IPS-18c (cell line): Measurements from ENCODE around the gene WLS.
"Not testable (repeated sequence)": the region's sequence is repeated elsewhere in the genome, so short reads cannot be mapped to it uniquely, and the experiment has no call there.

Experiments used
- H3K4me3 ChIP-seq: 2 replicates; pipeline ENCODE4 v1.7.0; 2013; ENCODE audit warnings: low read depth, mild to moderate bottlenecking, low read length, moderate library complexity; ENCODE audit not compliant: insufficient read depth
- H3K9me3 ChIP-seq: one replicate; pipeline ENCODE4 v1.6.1; 2013; ENCODE audit warnings: mild to moderate bottlenecking, low read length, moderate library complexity; ENCODE audit not compliant: control insufficient read depth, insufficient read depth

The WLS gene

DNA sequence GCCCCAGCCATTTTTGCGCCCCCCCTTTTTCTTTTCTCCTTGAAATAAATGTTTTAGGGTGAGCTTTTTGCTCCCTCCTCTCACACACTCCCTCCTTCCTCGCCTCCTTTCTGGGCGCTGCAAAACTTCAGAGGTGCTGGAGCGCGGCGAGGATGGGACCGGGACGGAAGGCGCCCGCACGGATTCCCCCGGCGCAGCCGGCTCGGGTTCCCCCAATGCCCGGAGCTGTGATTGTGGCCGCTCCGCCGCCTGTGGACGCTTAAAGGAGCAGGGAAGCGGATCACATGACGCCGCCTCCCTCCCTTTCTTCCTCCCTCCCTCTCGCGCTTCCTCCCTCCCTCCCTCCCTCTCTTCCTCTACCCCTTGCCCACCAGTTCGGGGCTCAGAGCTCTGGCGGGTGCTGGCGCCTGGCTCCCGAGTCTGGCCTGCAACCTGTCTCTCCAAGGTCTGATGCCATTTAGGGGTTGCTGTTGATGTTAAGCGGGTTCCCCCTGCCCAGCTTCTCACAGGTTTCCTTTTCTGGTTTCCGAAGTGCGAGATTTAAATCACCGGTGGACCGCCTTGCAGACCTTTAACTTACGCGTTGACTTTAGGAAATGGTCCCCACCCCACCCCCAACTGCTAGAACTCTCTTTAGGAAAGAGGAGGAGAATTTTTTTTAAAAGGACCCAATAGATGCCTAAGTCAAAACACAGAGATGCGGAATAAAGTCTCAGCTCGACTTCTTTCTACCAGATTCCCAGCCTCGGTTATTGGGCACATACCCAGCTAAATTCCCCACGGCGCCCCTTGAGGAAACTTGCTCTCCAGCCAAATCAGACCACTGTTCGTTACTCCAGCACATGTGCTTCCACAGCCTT is at the start of gene WLS:
TSS of gene WLS (minus strand) at position 235 of the 860 bp plus-strand sequence. CDS start at position 11, 224 bp downstream.
- peak within 1 kb of the TSS; percentile 55 for H3K4me3 ChIP-seq
- H3K9me3 ChIP-seq = no peaks in the 10 kb centered on the region

DNA sequence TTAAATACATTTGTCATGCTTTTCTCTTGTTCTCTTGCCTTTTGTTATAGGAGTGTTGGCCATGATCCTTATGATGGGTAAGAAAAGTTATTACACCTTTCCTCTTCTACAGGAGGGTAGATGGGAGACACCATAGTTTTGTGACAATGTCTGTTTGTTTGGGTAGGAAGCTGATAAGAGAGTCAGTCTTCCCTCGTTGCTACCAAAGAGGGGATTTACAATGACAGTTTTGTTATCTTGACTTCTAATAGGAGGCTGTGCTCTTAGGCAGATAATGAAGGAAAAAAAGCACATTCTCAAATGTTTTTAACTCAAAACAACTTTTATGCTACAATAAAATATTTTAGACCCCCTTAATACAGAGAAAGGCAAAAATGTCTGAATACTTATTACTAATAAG is 48.0 kb upstream of the WLS start:
- H3K9me3 ChIP-seq = no peaks in the 10 kb centered on the region
- H3K4me3 ChIP-seq = no peak overlapping the region

- H3K9me3 ChIP-seq = no peaks in the 10 kb centered on the region
- no peak overlapping the region for H3K4me3 ChIP-seq
Observed at GRCh38 chr1:68279846-68280245, 47.5 kb upstream of the WLS start.

- no peak overlapping the region for H3K4me3 ChIP-seq
- H3K9me3 ChIP-seq = no peaks in the 10 kb centered on the region
Observed at GRCh38 chr1:68278221-68278620, 45.9 kb upstream of the WLS start.

DNA sequence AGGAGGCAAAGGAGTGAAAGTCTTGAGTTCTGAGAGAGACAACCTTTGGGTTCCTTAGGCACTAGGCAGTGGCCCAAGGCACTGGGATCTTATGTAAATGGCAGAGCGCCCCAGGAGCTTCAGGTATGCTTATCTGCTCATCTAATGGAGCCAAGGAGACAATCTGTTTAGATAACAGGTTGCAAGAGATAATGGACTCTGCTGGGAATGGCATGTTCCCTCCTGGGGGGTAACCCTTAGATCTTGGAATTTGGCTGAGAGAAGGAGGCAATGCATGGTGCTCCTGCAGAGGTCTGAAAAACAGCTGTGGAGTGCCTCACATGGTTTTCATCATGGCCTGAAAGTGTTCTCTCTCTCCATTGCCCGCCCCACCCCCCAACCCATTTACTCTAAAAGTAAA is 44.1 kb upstream of the WLS start:
- Histone ChIP-seq H3K4me3 (no peak overlapping the region), H3K9me3 (no peaks in the 10 kb centered on the region)

- H3K4me3 ChIP-seq = no peak overlapping the region
- no peaks in the 10 kb centered on the region for H3K9me3 ChIP-seq
Observed at GRCh38 chr1:68273530-68273929, 41.2 kb upstream of the WLS start.

- H3K9me3 ChIP-seq = no peaks in the 10 kb centered on the region
- no peak overlapping the region for H3K4me3 ChIP-seq
Observed at GRCh38 chr1:68271596-68271995, 39.3 kb upstream of the WLS start.

GRCh38 chr1:68270951-68271350 is 38.6 kb upstream of the WLS start:
- H3K9me3 ChIP-seq = no peaks in the 10 kb centered on the region
- no peak overlapping the region for H3K4me3 ChIP-seq

- Histone ChIP-seq H3K9me3 (no peaks in the 10 kb centered on the region), H3K4me3 (no peak overlapping the region)
Observed at GRCh38 chr1:68269637-68270430, 37.5 kb upstream of the WLS start.

DNA sequence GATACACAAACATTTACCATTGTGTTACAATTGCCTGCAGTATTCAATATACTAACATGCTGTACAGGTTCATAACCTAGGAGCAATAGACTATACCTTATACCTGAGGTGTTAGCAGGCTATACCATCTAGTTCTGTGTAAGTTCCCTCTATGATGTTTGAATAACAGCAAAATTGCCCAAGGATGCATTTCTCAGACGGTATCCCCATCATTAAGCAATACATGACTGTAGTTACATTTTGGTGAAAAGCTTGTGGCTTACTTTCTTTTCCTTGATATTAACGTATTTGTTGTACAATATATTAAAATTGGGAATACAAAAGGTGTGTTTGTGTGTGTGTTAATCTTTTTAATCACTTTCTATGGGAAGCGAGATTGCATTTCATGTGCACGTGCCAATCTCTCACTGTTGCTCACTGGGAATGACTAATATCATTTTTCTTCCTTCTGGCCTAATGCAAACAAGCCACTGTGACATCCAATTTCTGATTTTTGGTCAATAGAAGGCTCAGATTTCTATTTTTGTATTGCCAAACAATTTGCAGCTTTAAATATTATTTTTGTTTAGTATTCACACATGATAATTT is 36.7 kb upstream of the WLS start:
- no peaks in the 10 kb centered on the region for H3K9me3 ChIP-seq
- H3K4me3 ChIP-seq = no peak overlapping the region

- not testable (repeated sequence) for H3K9me3 ChIP-seq
Observed at GRCh38 chr1:68256824-68257223, 24.5 kb upstream of the WLS start.

DNA sequence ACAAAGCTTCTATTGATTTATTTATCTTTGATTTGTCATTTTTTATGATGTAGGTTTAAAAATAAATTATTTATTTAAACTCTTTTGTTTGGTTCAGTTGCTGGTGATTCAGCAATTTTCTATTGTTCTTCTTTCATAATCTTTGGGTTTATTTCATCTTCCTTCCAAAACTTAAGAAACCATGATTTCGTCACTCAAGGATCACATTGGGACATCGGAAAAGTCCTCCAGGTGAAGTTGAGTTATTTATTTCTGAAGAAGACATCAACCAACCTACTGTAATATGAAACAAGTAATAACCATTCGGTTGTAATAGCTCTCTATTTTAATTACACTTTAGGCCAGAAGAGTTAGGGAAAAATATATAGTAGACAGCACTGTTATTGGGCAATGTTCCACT is 23.0 kb upstream of the WLS start:
- no peak overlapping the region for H3K4me3 ChIP-seq
- peaks cover 2% of the 10 kb centered on the region for H3K9me3 ChIP-seq

More at GRCh38 chr1:68256824-68257223, 24.5 kb upstream of the WLS start:
- H3K4me3 ChIP-seq = not testable (repeated sequence)

GRCh38 chr1:68254667-68255226 is 22.4 kb upstream of the WLS start:
- peaks cover 2% of the 10 kb centered on the region for H3K9me3 ChIP-seq
- no peak overlapping the region for H3K4me3 ChIP-seq

DNA sequence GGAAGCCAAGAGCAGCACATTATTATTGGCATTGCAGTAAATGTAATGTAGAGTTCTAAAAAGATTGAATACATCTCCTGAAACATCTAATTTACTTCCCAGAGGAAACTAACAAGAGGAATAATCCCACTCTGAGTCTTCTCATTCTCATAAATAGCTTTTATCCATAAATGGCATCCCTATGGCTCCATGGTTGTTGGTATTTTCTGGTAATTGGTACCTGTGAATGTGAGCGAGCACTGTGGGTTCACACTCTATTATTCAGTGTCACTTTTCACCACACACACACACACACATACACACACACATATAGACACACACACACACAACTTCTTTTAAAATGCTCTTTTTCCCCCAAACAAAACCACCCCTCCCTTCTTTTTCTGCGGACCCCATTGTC is 4.7 kb upstream of the WLS start:
- no peaks in the 10 kb centered on the region for H3K9me3 ChIP-seq
- no peak overlapping the region for H3K4me3 ChIP-seq

GRCh38 chr1:68234094-68234493 is 1.8 kb upstream of the WLS start:
- H3K4me3 ChIP-seq = no peak overlapping the region
- H3K9me3 ChIP-seq = no peaks in the 10 kb centered on the region

GRCh38 chr1:68233202-68233601 is 879 bp upstream of the WLS start:
- H3K4me3 ChIP-seq = peak overlapping the region; percentile 55; the same call in 1 of the 2 replicates
- no peaks in the 10 kb centered on the region for H3K9me3 ChIP-seq

- peak overlapping the region; percentile 55 for H3K4me3 ChIP-seq
- H3K9me3 ChIP-seq = no peaks in the 10 kb centered on the region
Observed at GRCh38 chr1:68231627-68232288, 565 bp downstream of the WLS start.
